Epithelial cell of esophagus (primary cell): ENCODE measurements around the gene WNT5B.
A peak's percentile ranks its signal among the peaks of the same experiment; 100 is the strongest.

ENCODE experiments used
- DNase-seq: peaks from one replicate; pipeline ENCODE4 v3.0.0; 2010; ENCODE audit warnings: low read depth
- H3K4me3 ChIP-seq: 2 replicates; pipeline ENCODE4 v1.5.1; 2011; ENCODE audit warnings: mild to moderate bottlenecking, low read length, control low read depth
- CTCF ChIP-seq: IDR thresholded peaks from 2 replicates; pipeline ENCODE4 v1.5.1; 2011; ENCODE audit warnings: low read depth, mild to moderate bottlenecking, low read length, control low read depth, inconsistent platforms; ENCODE audit not compliant: insufficient read depth; ENCODE audit errors: missing control alignments

WNT5B gene

GRCh38 chr12:1643043-1643442, 14.0 kb downstream of the WNT5B start:
- no peak for DNase-seq
- no peak for TF ChIP-seq CTCF
- H3K4me3 ChIP-seq: no peak overlapping the region

- no peak for TF ChIP-seq CTCF
- no peak overlapping the region for H3K4me3 ChIP-seq
- no peak for DNase-seq
Measured at GRCh38 chr12:1643905-1644533, 15.0 kb downstream of the WNT5B start.

- peak; percentile 74 for DNase-seq
- TF ChIP-seq CTCF: no peak
- H3K4me3 ChIP-seq: no peak overlapping the region
Measured at GRCh38 chr12:1644534-1645438, 15.8 kb downstream of the WNT5B start.

DNA sequence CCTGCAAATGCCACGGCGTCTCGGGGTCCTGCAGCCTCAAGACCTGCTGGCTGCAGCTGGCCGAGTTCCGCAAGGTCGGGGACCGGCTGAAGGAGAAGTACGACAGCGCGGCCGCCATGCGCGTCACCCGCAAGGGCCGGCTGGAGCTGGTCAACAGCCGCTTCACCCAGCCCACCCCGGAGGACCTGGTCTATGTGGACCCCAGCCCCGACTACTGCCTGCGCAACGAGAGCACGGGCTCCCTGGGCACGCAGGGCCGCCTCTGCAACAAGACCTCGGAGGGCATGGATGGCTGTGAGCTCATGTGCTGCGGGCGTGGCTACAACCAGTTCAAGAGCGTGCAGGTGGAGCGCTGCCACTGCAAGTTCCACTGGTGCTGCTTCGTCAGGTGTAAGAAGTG, 16.8 kb downstream of the WNT5B start:
- no peak for TF ChIP-seq CTCF
- no peak overlapping the region for H3K4me3 ChIP-seq
- no peak for DNase-seq

DNA sequence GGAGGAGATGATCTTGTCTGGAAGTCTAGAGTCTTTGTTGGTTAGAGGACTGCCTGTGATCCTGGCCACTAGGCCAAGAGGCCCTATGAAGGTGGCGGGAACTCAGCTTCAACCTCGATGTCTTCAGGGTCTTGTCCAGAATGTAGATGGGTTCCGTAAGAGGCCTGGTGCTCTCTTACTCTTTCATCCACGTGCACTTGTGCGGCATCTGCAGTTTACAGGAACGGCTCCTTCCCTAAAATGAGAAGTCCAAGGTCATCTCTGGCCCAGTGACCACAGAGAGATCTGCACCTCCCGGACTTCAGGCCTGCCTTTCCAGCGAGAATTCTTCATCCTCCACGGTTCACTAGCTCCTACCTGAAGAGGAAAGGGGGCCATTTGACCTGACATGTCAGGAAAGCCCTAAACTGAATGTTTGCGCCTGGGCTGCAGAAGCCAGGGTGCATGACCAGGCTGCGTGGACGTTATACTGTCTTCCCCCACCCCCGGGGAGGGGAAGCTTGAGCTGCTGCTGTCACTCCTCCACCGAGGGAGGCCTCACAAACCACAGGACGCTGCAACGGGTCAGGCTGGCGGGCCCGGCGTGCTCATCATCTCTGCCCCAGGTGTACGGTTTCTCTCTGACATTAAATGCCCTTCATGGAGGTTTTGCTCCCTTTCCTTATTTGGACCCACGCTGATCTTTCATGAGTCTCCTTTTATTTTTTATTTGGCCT, 17.7 kb downstream of the WNT5B start:
- no peak overlapping the region for H3K4me3 ChIP-seq
- no peak for DNase-seq
- no peak for TF ChIP-seq CTCF

- no peak for DNase-seq
- no peak overlapping the region for H3K4me3 ChIP-seq
- no peak for TF ChIP-seq CTCF
Measured at GRCh38 chr12:1647285-1647669, 18.2 kb downstream of the WNT5B start.
